ENCODE results near the gene HIF3A. TPM values are rescaled to one million over a fixed set of nuclear protein-coding genes. Genes with fewer than 3 reads are reported as not detected.
"Not testable (repeated sequence)": the region's sequence is repeated elsewhere in the genome, so short reads cannot be mapped to it uniquely, and the experiment has no call there.

HIF3A gene
- polyA plus RNA-seq (ENCODE audit: insufficient read length in 4 of 4) = 10 to 100 TPM; 29.8 to 43.2 (median 37.2) TPM

- peak; percentile 80 to 93 (median 86) for DNase-seq (ENCODE audit: low read depth in 4 of 4, low spot score in 3 of 4)
Measured at GRCh38 chr19:46296722-46297461, at the start of gene HIF3A. Gene HIF3A (plus strand): TSS chr19:46297042. CDS start chr19:46297077, 35 bp downstream.

GRCh38 chr19:46250076-46250735 is 46.6 kb upstream of the HIF3A start:
- DNase-seq (ENCODE audit: low read depth in 4 of 4, low spot score in 3 of 4) = no peak

GRCh38 chr19:46251416-46251815 is 45.4 kb upstream of the HIF3A start:
- DNase-seq (ENCODE audit: low read depth in 4 of 4, low spot score in 3 of 4) = no peak

- no peak for DNase-seq (ENCODE audit: low read depth in 4 of 4, low spot score in 3 of 4)
Measured at GRCh38 chr19:46254776-46255175, 42.1 kb upstream of the HIF3A start.

GRCh38 chr19:46256855-46257254 is 40.0 kb upstream of the HIF3A start:
- no peak for DNase-seq (ENCODE audit: low read depth in 4 of 4, low spot score in 3 of 4)

GRCh38 chr19:46261501-46261900 is 35.3 kb upstream of the HIF3A start:
- not testable (repeated sequence) for DNase-seq (ENCODE audit: low read depth in 4 of 4, low spot score in 3 of 4)

- not testable (repeated sequence) for DNase-seq (ENCODE audit: low read depth in 4 of 4, low spot score in 3 of 4)
Measured at GRCh38 chr19:46262684-46263296, 34.1 kb upstream of the HIF3A start.

GRCh38 chr19:46264801-46265200 is 32.0 kb upstream of the HIF3A start:
- DNase-seq (ENCODE audit: low read depth in 4 of 4, low spot score in 3 of 4) = not testable (repeated sequence)

GRCh38 chr19:46265217-46265828 is 31.5 kb upstream of the HIF3A start:
- DNase-seq (ENCODE audit: low read depth in 4 of 4, low spot score in 3 of 4) = peak; percentile 55 to 63 (median 62)

GRCh38 chr19:46269101-46269500 is 27.7 kb upstream of the HIF3A start:
- no peak for DNase-seq (ENCODE audit: low read depth in 4 of 4, low spot score in 3 of 4)

- DNase-seq (ENCODE audit: low read depth in 4 of 4, low spot score in 3 of 4) = no peak
Measured at GRCh38 chr19:46270521-46271256, 26.2 kb upstream of the HIF3A start.

- DNase-seq (ENCODE audit: low read depth in 4 of 4, low spot score in 3 of 4) = no peak
Measured at GRCh38 chr19:46271481-46272197, 25.2 kb upstream of the HIF3A start.

- DNase-seq (ENCODE audit: low read depth in 4 of 4, low spot score in 3 of 4) = not testable (repeated sequence)
Measured at GRCh38 chr19:46273931-46274330, 22.9 kb upstream of the HIF3A start.

GRCh38 chr19:46279177-46279576 is 17.7 kb upstream of the HIF3A start:
- DNase-seq (ENCODE audit: low read depth in 4 of 4, low spot score in 3 of 4) = no peak

GRCh38 chr19:46283771-46284170 is 13.1 kb upstream of the HIF3A start:
- DNase-seq (ENCODE audit: low read depth in 4 of 4, low spot score in 3 of 4) = no peak

- DNase-seq (ENCODE audit: low read depth in 4 of 4, low spot score in 3 of 4) = no peak
Measured at GRCh38 chr19:46284635-46285034, 12.2 kb upstream of the HIF3A start.

GRCh38 chr19:46287585-46287984 is 9.3 kb upstream of the HIF3A start:
- no peak for DNase-seq (ENCODE audit: low read depth in 4 of 4, low spot score in 3 of 4)

- DNase-seq (ENCODE audit: low read depth in 4 of 4, low spot score in 3 of 4) = no peak
Measured at GRCh38 chr19:46288896-46289588, 7.8 kb upstream of the HIF3A start.

Measured in right renal pelvis (tissue), 4 donors.